ENCODE results near the gene UBE2E2. TPM values are rescaled to one million over a fixed set of nuclear protein-coding genes. Genes with fewer than 3 reads are reported as not detected.
"Not testable (repeated sequence)": the region's sequence is repeated elsewhere in the genome, so short reads cannot be mapped to it uniquely, and the experiment has no call there.

Gene UBE2E2
- total RNA-seq, 1 donor from 2014 or later = 58.1 TPM

DNA sequence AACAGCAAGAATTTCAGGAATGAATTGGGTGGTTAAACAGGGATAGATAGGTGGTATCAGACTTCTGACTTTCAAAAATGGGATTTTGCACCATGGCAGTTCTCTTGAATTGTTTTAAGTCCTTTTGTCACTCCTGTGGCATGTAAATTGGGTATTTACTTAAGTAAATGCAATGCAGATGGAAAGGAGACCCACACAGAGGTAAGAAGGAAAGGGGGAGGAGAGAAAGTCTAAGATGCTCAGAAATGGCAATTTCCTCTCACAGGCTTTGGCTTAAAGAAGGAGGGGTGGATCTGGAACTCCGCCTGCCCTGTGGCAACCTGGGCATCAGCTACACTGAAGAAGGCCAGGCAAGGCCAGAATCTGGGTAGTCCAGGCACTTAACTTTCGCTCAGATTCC is 405.5 kb downstream of the UBE2E2 start:
- no peak for DNase-seq (ENCODE audit: low read depth)

DNA sequence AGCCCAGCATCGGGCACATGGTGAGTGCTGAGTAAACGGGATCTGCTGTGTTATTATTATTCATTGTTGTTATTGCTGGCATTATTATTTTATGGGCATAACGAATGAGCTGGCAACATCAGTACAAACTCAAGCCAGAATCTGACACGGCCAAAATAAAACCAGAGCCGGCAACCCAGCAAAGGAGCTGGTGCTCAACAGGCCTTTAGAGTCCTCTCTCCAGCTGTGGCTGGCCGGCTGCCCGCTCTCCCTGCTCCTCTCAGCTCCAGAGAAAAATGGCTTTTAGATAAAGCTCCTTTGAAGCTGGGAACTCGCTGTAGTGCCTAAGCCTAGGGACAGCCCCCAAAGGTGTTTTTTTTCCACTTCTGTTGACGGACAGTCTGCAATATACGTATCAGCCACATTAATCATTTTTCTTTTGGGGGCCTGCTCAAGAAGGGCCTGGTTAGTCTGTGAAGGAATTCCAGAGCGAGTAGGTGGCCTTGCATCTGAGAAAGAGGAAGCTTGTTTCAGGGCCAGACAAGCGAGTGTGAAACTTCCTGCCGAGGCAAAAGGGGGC is 408.7 kb downstream of the UBE2E2 start:
- DNase-seq (ENCODE audit: low read depth) = peak; percentile 76

DNA sequence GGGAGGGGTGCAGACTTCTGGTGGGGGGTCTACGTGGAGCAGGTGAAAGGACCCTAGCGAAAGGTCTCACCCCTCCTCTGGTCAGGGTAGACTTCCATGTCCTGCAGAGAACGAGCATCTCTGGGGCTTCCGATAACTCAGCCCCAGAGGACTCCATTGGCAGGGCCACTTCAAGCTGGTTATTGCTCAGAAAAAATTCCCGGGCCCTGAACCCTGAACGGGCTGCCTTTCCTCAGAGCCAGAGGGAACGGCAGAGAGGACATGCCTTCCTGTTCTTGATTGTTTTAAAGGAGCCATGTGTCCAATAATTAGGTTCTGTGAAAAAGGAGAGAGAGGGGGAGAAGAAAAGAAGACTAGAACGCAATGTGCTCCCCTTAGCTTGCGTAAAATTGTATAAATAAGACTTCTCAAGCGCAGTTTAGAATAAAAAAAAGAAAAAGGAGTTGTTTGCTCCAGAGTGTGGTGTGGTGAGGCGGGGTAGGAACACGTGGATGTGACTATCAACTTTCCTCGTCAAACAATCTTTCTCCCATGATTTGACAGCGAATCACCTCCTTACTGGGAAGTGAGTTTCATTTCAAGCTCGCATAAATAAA is 409.3 kb downstream of the UBE2E2 start:
- peak; percentile 44 for DNase-seq (ENCODE audit: low read depth)

DNA sequence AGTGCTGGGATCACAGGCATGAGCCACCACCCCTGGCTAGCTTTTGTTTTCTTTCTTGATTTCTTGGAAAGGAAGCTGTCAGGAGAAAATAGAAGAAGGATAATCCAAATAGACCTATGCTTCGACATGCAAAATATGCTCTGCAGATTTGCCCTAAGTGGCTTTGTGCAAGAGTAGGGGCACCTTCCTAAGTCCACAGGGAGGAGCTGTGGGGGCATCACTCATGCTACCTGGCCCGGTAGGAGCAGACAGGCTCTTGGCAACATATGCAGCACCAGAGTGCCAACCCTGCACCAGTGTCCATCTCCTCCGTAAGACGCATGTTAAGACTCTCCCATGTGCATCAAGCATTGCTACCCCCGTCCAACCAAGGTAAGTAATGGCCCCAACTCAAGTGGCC is 411.9 kb downstream of the UBE2E2 start:
- no peak for DNase-seq (ENCODE audit: low read depth)

DNA sequence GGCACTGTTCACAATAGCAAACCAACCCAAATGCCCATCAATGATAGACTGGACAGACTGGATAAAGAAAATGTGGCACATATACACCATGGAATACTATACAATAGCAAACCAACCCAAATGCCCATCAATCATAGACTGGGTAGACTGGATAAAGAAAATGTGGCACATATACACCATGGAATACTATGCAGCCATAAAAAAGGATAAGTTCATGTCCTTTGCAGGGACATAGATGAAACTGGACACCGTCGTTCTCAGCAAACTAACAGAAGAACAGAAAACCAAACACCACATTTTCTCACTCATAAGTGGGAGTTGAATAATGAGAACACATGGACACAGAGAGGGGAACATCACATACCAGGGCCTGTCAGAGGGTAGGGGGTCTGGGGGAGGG is 415.3 kb downstream of the UBE2E2 start:
- not testable (repeated sequence) for DNase-seq (ENCODE audit: low read depth)

DNA sequence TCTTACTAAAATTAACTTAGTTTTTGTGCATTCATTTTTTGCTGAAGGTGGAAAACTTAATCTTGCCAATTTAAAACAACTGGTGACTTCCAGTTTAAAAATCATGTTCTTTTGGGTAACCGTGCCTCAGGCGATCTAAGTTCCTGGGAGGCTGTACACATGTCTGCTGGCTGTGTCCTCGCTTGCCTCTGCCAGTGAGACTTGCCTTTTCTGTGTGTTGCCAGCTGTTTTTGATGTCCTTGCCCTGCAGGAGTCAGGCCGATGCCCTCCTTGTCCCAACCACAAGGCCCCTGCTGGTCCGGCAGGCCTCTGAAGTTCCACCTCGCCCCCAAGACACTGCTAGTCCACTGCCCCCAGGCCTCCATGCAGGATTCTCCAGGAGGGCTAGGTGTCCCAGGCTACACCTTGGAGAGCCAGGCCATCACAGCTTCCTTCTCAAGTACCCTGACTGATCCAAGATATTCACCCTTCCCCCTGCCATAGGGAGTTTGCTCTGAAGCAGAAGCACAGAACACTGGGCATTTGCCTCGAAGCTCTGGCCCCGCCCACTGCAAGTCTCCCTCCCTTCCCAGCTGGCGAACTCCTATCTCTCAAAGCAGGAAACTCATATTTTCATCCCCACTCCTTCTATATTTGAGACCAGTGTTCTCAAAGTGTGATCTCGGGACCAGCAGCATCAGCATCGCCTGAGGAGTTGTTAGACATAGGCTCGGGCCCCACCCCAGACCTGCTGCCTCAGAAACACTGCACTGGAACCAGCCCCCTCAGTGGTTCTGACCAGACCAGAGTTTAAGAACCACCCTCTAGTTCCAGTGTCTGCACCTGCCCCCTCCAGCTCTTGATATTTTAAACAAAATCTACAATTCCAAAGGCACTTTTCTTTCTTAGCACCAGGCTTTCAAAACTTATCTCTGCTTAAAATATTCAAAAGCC is 416.8 kb downstream of the UBE2E2 start:
- no peak for DNase-seq (ENCODE audit: low read depth)

DNA sequence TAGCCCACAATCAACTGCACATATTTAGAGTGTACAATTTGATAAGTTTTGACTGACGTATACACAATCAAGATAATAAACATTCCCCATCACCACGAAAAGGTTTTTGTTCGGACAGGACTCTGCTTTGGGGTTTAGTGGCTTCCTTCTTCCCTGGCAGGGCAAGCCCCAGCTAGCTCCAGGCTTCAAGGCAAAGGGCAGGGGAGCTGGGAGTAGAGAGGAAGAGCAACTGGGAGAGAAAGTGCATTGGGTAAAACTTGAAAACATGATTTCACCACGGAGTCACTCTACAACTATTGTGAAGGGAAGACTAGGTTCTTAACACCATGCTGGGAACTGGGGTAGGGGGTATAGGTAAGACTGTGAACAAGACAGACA is 417.5 kb downstream of the UBE2E2 start:
- no peak for DNase-seq (ENCODE audit: low read depth)

DNA sequence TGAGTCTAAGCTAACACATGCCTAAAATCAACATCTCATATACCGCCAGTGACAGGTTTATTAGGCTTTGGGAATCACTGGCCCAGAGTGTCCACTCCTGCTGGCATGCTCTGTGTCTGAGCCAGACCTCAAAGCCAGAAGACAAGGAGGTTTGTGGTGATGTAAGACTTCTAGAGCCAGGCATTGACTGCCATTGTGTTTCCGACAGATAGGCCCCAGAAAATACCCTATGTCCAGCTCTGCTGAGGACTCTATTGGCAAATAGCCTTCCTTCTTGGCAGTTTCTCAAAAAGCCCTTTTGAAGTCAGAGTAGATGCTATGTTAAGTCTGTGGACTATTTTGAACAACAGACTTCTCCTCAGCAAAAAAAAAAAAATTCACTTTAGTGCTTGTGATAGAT is 420.7 kb downstream of the UBE2E2 start:
- DNase-seq (ENCODE audit: low read depth) = peak; percentile 28

DNA sequence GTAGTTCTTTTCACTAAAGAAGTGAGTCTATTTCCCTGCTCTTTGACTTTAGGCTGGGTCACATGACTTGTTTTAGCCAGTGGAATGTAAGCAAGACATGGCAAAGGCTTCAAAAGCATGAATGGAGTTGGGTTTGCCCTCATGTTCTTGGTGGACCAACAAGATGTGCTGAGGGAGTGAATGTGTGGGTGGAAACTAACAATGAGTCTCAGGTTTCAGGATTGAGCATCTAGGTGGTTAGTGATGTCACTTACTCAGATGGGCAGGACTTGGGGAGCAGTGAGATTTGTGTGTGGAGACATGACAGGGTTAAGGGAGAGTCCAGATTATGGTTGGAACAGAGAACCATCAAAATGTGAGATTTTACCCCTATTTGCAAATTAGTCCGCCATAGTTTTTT is 421.2 kb downstream of the UBE2E2 start:
- no peak for DNase-seq (ENCODE audit: low read depth)

DNA sequence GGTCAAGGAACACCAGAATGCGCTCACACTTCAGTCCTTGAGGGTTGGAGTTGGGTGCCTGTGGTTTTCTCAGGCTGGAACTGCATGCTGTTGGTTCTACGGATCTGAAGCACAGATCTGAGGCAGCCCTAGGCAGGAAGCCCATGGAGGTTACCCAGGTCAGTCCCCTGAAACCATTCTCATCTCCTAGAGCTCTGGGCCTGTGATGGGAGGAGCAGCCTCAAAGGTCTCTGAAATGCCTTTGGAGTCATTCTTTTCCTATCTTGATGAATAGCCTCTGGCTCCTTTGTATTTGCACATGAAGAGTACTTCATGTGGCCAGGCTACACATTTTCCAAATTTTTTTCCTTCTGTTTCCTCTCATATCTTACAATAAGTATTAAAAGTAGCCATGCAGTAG is 423.3 kb downstream of the UBE2E2 start:
- no peak for DNase-seq (ENCODE audit: low read depth)

DNA sequence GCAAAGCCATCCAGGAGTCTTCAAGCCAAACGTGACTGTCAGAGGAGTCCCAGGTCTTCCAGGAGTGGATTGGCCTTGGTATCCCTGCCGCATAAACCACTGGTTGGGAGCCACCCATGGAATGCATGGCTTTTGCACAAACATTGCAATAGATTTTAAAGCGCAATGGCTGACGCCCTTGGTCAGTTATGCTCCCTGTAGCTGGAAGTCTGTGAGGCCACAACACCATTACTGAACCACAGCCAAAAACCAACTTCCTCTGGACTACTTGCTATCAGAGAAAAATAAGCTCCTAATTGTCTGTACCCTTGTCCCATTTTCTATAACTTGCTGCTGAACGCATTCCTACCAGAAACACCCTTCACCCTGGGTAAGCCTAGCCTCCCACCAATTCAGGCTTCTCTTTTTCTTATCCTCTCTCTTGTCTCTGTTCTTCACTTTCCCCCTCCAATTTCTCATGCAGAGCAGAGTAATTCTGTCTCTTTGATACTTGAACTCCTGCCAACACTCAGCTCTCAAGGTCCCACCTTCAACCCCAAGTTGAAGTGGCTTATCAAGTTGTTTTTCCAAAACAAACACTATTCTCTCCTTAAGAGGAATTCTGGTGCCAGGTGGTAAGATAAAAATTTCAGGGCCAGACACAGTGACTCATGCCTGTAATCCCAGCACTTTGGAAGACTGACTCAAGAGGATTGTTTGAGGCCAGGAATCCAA is 426.2 kb downstream of the UBE2E2 start:
- peak; percentile 48 for DNase-seq (ENCODE audit: low read depth)

DNA sequence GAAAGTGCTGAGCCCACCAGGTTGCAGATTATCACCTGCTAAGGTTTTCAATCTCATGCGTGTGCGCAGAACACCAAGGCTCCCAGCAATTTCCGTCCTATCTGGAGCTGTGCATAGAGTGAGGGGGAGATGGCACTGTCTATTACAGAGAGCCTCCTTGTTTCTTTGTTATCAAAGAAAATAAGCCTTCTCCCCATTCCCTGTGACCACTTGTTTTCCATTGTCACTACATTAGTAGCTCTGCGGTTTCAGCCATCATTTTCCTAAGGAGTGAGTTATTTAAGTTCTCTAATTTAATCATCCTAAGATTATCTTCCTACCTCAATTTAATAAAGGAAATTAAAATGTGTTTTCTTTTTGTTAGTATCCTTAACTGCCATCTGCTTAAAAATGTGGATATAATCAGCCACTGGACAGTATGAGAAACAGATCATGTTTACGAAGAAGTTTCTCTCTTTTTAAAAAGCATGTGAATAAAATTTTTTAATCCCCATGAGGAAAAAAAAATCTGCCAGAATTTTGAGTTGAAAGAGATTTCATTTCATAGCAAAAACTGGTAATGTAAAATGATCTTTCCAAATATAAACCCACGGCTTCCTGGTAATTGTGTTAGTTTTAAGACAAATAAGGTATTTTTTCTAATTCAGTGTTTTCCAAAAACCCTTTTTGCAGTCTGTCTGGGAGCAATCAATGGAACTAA is 430.3 kb downstream of the UBE2E2 start:
- DNase-seq (ENCODE audit: low read depth) = peak; percentile 25

DNA sequence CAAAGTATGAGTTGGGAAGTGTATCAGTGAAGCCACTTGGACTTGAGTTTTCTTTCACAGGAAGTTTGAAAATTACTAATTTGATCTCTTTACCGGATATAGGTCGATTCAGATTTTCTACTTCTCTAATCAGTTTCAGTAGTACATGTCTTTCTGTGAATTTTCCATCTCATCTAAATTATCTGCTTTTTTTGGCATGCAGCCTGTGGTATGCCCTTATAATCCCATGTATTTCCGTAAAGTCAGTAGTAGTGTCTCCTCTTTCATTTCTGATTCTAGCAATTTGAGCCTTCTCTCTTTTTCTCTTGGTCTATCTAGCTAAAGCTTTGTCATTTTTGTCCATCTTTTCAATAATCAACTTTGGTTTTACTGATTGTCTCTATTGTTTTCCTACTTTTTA is 434.2 kb downstream of the UBE2E2 start:
- no peak for DNase-seq (ENCODE audit: low read depth)

DNA sequence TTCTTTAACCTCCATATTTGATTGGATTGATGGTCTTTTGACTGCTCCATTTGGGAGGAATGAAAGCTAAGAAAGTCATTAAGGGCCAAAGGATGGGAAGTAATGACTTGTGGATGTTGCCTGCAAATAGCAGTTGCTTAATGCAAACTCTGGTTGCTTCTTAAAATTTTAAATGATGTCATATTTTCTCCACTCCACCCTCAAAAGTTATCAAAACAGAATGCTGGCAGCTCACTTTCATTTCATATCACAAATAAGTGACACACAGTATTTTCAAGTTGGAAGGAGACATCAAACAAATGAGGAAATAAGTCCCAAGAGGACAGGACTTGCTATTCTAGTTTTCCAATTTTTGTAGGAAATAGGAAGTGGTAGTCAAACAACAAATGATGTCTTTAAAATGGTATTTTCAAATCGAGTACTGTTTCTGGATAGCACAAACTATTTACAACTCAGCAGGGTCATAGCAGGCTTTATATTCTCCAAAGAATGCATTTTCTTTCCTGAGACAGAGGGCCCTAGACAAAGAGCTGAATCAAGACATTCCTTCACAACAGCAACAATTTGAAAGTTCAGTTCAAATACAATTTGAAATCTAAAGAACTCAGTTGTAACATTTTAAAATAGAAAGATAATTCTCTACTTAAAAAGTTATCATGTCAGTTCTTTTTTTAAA is 437.5 kb downstream of the UBE2E2 start:
- DNase-seq (ENCODE audit: low read depth) = no peak

Data from myocyte (in vitro differentiated cells).